ENCODE results near the gene FZR1.

DNA sequence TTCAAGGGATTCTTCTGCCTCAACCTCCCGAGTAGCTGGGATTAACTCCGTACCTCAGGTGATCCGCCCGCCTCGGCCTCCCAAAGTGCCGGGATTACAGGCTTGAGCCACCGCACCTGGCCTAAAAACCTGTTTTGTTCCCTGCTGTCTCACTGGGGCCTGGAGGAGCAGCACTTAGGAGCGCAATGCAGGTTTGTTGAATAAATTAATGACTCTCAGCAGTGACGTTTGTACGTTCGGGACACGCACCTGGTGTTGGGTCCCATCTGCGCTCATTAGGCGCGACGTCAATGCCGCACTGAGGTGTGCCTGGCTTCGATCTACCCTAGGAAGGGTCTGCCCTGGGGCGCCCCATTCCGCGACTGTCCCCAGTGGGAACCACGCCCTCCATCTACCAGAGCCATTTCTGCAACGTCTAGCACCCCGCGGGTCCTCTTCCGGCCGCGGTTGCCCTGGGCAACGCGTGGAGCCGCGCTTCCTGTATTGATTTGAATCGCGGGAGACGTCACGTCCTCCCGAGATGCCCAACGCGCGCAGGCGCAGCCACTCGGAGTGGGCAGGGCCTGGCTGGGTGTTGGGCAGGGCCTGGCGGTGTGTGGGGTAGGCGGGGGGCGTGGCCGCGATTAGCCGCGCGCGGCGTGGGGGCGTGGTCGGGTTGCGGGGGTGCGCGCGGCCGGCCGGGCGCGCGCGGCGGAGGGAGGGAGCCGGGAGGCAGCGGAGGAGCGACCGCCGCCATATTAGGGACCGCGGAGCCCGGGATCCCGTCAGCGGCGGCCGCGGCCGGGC, at the start of gene FZR1:
- TF ChIP-seq, protein P1, sequence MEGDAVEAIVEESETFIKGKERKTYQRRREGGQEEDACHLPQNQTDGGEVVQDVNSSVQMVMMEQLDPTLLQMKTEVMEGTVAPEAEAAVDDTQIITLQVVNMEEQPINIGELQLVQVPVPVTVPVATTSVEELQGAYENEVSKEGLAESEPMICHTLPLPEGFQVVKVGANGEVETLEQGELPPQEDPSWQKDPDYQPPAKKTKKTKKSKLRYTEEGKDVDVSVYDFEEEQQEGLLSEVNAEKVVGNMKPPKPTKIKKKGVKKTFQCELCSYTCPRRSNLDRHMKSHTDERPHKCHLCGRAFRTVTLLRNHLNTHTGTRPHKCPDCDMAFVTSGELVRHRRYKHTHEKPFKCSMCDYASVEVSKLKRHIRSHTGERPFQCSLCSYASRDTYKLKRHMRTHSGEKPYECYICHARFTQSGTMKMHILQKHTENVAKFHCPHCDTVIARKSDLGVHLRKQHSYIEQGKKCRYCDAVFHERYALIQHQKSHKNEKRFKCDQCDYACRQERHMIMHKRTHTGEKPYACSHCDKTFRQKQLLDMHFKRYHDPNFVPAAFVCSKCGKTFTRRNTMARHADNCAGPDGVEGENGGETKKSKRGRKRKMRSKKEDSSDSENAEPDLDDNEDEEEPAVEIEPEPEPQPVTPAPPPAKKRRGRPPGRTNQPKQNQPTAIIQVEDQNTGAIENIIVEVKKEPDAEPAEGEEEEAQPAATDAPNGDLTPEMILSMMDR (conservative IDR thresholded peaks at IDR 0.05; ENCODE audit: low read length): no peak
- TF ChIP-seq EZH2phosphoT487 (IDR thresholded peaks at IDR 0.05; ENCODE audit: borderline replicate concordance, low read depth, low read length): no peak

Data from OCI-LY7 (cell line).